Gastroesophageal sphincter (tissue), 3 donors: ENCODE measurements around the gene MACROD2.

Experiments used
- CTCF ChIP-seq, 4 experiments: fragments of 200-600 bp in 2 of 4; fragments of 450-650 bp in 2 of 4; sonication (generic) in 1 of 4; IDR thresholded peaks; one replicate each; pipeline ENCODE4 v1.5.1; 2017 to 2019; ENCODE audit warnings: antibody characterized with exemption in 4 of 4, mild to moderate bottlenecking in 2 of 4, moderate library complexity in 2 of 4
- EP300 ChIP-seq: sonication (generic); formaldehyde crosslinking; IDR thresholded peaks from one replicate; pipeline ENCODE4 v1.6.1; 2017; ENCODE audit warnings: antibody characterized with exemption, mild to moderate bottlenecking
- POLR2A ChIP-seq, 2 donors: fragments of 450-650 bp; IDR thresholded peaks; one replicate each; pipeline ENCODE4 v1.6.1; 2017; ENCODE audit warnings: antibody characterized with exemption in 2 of 2, mild to moderate bottlenecking in 2 of 2, moderate library complexity in 1 of 2
- POLR2AphosphoS5 ChIP-seq: sonication (generic); formaldehyde crosslinking; IDR thresholded peaks from one replicate; pipeline ENCODE4 v1.6.1; 2017; ENCODE audit warnings: antibody characterized with exemption

- TF ChIP-seq CTCF (IDR thresholded peaks at IDR 0.05) = no peak
- no peak for TF ChIP-seq POLR2AphosphoS5
- TF ChIP-seq POLR2A (IDR thresholded peaks at IDR 0.05) = no peak
- TF ChIP-seq EP300 = no peak
Measured at GRCh38 chr20:14910126-14910525, 914.8 kb downstream of the MACROD2 start.
